PC-9 (cell line): ENCODE results near the gene PXDN.

Source experiments
- EZH2 ChIP-seq: fragments of 200-600 bp; sonication (generic); IDR thresholded peaks from 2 replicates; pipeline ENCODE4 v1.8.0; 2017; ENCODE audit warnings: antibody characterized with exemption, low read depth
- TF ChIP-seq, protein P1 (sequence below): fragments of 200-600 bp; sonication (generic); conservative IDR thresholded peaks from 2 replicates; pipeline ENCODE4 v1.6.1; 2017; ENCODE audit warnings: mixed run types, antibody characterized with exemption, mild to moderate bottlenecking, moderate library complexity

DNA sequence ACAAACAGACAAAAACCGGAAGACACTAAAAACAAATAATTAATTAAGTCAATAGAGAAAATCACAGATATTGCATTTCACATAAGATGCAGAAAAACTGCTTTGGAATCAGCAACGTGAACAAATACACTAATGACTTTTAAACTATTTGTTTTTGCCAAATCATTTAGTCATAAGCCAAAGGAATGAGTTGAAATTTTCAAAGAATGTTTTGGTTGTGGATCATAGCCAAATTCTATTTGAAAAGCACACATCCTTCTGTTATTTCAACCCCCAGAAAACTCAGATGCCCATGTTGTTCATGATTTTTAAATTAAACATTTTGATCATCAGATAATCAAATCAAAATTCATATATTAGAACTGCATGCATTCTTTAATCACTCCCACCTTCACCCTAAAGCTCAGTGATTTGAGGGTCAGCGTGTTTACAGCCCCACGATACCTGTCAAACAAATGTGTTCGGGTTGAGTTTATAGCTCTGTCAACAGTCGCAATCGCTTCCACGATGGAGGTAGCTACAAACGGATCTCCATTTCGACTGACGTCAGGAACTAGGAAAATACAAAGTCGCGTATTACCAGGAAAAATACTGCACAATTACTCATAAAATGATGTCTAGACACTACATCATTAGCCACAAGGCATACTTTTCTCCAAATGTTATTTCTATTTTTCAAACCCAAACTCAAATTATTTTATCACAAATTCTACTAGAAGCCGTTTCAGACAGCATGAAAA, 90.2 kb downstream of the PXDN start:
- TF ChIP-seq, protein P1, sequence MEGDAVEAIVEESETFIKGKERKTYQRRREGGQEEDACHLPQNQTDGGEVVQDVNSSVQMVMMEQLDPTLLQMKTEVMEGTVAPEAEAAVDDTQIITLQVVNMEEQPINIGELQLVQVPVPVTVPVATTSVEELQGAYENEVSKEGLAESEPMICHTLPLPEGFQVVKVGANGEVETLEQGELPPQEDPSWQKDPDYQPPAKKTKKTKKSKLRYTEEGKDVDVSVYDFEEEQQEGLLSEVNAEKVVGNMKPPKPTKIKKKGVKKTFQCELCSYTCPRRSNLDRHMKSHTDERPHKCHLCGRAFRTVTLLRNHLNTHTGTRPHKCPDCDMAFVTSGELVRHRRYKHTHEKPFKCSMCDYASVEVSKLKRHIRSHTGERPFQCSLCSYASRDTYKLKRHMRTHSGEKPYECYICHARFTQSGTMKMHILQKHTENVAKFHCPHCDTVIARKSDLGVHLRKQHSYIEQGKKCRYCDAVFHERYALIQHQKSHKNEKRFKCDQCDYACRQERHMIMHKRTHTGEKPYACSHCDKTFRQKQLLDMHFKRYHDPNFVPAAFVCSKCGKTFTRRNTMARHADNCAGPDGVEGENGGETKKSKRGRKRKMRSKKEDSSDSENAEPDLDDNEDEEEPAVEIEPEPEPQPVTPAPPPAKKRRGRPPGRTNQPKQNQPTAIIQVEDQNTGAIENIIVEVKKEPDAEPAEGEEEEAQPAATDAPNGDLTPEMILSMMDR: no peak
- TF ChIP-seq EZH2: no peak
